Testis (tissue), 2 donors: ENCODE data around the gene PTPN13.

ENCODE experiments used
- POLR2A ChIP-seq: fragments of 450-650 bp; IDR thresholded peaks from one replicate; pipeline ENCODE4 v1.6.1; 2017; ENCODE audit warnings: antibody characterized with exemption, mild to moderate bottlenecking, moderate library complexity
- TF ChIP-seq, protein P1 (sequence below), 3 experiments: fragments of 450-650 bp in 2 of 3; fragments of 200-600 bp in 1 of 3; sonication (generic) in 1 of 3; IDR thresholded peaks; one replicate each; pipeline ENCODE4 v1.5.1; 2016 to 2019; ENCODE audit warnings: antibody characterized with exemption in 3 of 3, mild to moderate bottlenecking in 2 of 3, moderate library complexity in 1 of 3

DNA sequence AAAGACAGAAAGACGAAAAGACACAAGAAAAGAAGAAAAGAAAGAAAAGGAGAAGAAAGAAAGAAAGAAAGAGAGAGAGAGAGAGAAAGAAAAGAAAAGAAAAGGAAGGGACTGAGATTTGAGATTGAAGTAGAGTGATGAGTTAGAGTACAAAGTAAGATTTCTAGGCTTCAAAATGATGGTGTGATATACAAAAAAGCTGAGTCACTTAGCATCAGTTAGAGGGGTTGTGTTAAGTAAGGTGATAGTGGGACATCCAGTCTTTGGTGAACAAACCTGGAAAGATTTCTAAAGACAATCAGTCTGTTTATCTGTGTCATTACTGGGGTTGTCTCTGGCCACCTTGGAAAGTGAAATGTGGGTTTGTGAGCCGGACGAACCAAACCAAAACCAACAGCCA lies 241.6 kb downstream of the PTPN13 start:
- TF ChIP-seq, protein P1, sequence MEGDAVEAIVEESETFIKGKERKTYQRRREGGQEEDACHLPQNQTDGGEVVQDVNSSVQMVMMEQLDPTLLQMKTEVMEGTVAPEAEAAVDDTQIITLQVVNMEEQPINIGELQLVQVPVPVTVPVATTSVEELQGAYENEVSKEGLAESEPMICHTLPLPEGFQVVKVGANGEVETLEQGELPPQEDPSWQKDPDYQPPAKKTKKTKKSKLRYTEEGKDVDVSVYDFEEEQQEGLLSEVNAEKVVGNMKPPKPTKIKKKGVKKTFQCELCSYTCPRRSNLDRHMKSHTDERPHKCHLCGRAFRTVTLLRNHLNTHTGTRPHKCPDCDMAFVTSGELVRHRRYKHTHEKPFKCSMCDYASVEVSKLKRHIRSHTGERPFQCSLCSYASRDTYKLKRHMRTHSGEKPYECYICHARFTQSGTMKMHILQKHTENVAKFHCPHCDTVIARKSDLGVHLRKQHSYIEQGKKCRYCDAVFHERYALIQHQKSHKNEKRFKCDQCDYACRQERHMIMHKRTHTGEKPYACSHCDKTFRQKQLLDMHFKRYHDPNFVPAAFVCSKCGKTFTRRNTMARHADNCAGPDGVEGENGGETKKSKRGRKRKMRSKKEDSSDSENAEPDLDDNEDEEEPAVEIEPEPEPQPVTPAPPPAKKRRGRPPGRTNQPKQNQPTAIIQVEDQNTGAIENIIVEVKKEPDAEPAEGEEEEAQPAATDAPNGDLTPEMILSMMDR (IDR thresholded peaks at IDR 0.05), result no peak
- no peak for TF ChIP-seq POLR2A
